ENCODE measurements around the gene CDKN2AIP.

- no peak for TF ChIP-seq CTCF (conservative IDR thresholded peaks at IDR 0.05; ENCODE audit: low read length)
- TF ChIP-seq EZH2phosphoT487 (IDR thresholded peaks at IDR 0.05; ENCODE audit: borderline replicate concordance): no peak
Observed at GRCh38 chr4:183450108-183450507, 5.7 kb downstream of the CDKN2AIP start.

Data from Loucy (cell line).